GM12875 (cell line): Measurements from ENCODE around the gene SLC12A5.

Experiments used
- H3K4me3 ChIP-seq: one replicate; pipeline ENCODE4 v1.5.1; 2011; ENCODE audit warnings: low read depth, low read length, control low read depth
- CTCF ChIP-seq: IDR thresholded peaks from 2 replicates; pipeline ENCODE4 v1.5.1; 2011; ENCODE audit warnings: low read depth, mild to moderate bottlenecking, control low read depth, inconsistent platforms, low read length, moderate library complexity, borderline replicate concordance; ENCODE audit not compliant: insufficient read depth

The SLC12A5 gene

GRCh38 chr20:46060975-46061374 lies 32.0 kb downstream of the SLC12A5 start:
- H3K4me3 ChIP-seq: no peak overlapping the region
- no peak for TF ChIP-seq CTCF

GRCh38 chr20:46062151-46062550 lies 33.1 kb downstream of the SLC12A5 start:
- no peak for TF ChIP-seq CTCF

GRCh38 chr20:46062621-46063020 lies 33.6 kb downstream of the SLC12A5 start:
- H3K4me3 ChIP-seq: no peak overlapping the region
- TF ChIP-seq CTCF: no peak

More at GRCh38 chr20:46062151-46062550, 33.1 kb downstream of the SLC12A5 start:
- no peak overlapping the region for H3K4me3 ChIP-seq

GRCh38 chr20:46063151-46063550 lies 34.1 kb downstream of the SLC12A5 start:
- no peak overlapping the region for H3K4me3 ChIP-seq
- no peak for TF ChIP-seq CTCF

GRCh38 chr20:46063652-46064054 lies 34.6 kb downstream of the SLC12A5 start:
- no peak for TF ChIP-seq CTCF
- no peak overlapping the region for H3K4me3 ChIP-seq

- no peak overlapping the region for H3K4me3 ChIP-seq
- no peak for TF ChIP-seq CTCF
Measured at GRCh38 chr20:46065006-46065405, 36.0 kb downstream of the SLC12A5 start.

- H3K4me3 ChIP-seq: no peak overlapping the region
Measured at GRCh38 chr20:46065691-46066090, 36.7 kb downstream of the SLC12A5 start.

More at GRCh38 chr20:46065691-46066090, 36.7 kb downstream of the SLC12A5 start:
- TF ChIP-seq CTCF: no peak
